GM19035 (cell line): ENCODE data around the gene ANKRD29.

ENCODE experiments used
- ATAC-seq: cut with Tn5 transposase; IDR thresholded peaks from one replicate; pipeline ENCODE4 v1.9.1; 2021; ENCODE audit not compliant: unreplicated experiment

ANKRD29 gene, protein sequence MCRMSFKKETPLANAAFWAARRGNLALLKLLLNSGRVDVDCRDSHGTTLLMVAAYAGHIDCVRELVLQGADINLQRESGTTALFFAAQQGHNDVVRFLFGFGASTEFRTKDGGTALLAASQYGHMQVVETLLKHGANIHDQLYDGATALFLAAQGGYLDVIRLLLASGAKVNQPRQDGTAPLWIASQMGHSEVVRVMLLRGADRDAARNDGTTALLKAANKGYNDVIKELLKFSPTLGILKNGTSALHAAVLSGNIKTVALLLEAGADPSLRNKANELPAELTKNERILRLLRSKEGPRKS

GRCh38 chr18:23662309-23663263, at the start of gene ANKRD29:
Gene ANKRD29 (minus strand): TSS chr18:23662911. CDS start chr18:23662730, 181 bp downstream.
- ATAC-seq = no peak

GRCh38 chr18:23712445-23712844, 49.7 kb upstream of the ANKRD29 start:
- no peak for ATAC-seq

DNA sequence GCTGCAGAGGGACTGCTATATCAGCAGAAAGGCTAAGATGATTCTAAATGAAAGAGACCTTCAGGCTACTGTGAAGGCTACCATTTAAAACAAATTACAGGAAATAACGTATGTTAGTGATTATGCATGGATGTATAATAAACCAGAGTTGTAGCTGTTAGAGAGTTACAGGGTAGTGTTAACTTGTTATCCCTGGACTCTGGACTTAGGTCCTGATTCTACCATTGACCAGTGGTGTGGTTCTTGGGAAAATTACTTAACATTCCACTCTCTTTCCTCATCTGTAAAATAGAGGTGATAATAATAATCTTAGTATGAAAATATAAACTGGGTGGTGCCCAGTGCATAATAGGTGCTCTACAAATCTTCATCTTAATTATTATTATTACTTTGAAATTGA, 48.7 kb upstream of the ANKRD29 start:
- no peak for ATAC-seq

DNA sequence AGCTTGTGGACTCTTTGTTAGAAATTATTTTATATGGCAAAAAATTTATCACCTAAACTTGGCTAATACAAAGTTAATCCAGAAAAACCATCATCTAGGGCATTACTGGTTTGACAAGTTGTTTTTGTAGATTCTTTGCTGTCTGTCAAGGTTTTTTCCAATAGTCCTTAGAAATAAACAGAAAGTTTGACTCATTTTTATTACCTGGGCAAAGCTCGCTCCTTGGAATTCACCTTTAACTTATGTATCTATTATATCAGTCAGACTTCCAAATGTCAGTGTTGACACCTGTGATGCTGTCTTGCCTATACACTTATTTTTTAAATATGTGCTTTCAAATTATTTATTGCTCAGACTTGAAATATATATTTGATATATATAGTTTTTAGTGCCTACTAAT, 48.2 kb upstream of the ANKRD29 start:
- no peak for ATAC-seq

GRCh38 chr18:23710068-23710527, 47.4 kb upstream of the ANKRD29 start:
- no peak for ATAC-seq

GRCh38 chr18:23706971-23707640, 44.4 kb upstream of the ANKRD29 start:
- ATAC-seq = no peak

DNA sequence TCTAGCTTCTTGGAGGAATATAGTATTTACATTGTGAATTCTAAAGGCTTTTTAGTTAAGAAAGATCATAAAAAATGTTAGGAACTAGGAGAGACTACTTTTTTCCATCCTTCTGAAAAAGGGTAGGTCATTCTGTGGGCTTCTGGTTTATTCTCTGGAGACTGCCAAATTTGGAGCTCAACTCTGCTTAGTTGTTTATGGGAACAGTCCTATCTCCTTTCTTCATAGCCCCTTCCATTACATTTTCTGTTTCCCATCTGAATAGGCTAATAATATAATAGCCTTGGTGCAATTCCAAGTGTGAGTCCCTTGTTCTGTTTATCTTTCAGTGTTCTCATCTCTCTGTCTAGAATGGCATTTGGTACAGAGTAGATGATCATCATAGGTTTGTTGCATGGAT, 42.1 kb upstream of the ANKRD29 start:
- ATAC-seq = no peak

- ATAC-seq = no peak
Measured at GRCh38 chr18:23703987-23704384, 41.3 kb upstream of the ANKRD29 start.

DNA sequence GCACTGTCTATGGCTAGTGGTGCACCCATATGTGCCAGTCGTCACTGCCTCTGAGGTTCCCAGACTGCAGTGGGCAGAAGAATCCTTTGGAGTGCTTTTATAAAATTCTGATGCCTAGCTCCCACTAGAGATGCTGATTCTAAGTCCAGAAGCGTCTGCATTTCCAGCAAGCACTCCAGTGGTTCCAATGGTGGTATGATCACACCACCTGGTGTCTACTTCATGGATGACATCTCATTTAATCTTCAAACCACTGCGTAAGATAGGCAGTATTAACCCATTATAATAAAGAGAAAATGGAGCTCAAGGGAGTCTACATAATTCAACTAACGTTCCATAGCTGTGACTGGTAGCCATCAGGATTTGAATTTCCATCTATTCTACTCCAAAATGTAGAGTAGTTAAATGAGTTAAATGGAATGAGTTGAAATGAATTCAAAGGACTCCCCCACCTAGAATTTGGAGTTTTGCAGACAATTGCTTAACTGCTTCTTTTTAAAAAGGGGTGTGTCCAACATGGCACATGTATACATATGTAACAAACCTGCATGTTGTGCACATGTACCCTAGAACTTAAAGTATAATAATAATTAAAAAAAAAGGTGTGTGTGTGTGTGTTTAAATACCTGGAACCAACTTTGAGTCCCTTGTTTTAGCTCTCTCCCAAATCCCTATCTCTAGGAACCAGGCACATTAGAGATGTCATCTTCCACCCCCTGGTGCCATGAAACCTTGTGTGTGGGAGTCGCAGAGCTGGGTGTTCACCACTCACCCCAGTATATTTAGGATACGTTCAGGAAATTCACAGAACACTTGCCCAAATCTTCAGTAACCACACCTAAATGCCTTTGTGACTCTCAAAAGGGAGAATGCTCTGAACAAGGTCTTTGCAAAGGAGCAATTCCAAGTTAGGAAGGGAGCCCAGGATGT, 40.6 kb upstream of the ANKRD29 start:
- ATAC-seq = no peak

GRCh38 chr18:23702606-23703005, 39.9 kb upstream of the ANKRD29 start:
- no peak for ATAC-seq

GRCh38 chr18:23701544-23702064, 38.9 kb upstream of the ANKRD29 start:
- no peak for ATAC-seq

DNA sequence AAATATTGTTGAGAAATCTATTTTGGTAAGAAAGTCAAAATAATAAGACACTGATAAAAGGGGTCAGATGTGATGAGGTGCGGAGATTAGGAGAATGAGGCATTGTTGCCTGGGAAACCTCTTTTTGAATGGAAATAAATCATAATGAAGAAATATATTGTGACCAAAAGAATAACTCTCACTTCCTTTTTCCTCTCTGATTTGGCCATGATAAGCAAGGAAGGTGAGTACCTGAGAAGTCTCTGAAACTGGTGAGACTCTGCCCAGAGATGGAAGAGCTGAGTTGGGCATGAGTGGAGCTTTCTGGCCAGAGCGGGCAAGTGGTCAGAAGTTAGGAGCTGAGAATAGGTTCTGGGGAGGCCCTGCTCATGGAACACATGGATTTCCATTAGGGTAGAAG, 38.3 kb upstream of the ANKRD29 start:
- ATAC-seq = no peak

GRCh38 chr18:23694637-23695430, 32.1 kb upstream of the ANKRD29 start:
- ATAC-seq = no peak

- no peak for ATAC-seq
Measured at GRCh38 chr18:23693846-23694245, 31.1 kb upstream of the ANKRD29 start.

GRCh38 chr18:23690505-23691068, 27.9 kb upstream of the ANKRD29 start:
- no peak for ATAC-seq

DNA sequence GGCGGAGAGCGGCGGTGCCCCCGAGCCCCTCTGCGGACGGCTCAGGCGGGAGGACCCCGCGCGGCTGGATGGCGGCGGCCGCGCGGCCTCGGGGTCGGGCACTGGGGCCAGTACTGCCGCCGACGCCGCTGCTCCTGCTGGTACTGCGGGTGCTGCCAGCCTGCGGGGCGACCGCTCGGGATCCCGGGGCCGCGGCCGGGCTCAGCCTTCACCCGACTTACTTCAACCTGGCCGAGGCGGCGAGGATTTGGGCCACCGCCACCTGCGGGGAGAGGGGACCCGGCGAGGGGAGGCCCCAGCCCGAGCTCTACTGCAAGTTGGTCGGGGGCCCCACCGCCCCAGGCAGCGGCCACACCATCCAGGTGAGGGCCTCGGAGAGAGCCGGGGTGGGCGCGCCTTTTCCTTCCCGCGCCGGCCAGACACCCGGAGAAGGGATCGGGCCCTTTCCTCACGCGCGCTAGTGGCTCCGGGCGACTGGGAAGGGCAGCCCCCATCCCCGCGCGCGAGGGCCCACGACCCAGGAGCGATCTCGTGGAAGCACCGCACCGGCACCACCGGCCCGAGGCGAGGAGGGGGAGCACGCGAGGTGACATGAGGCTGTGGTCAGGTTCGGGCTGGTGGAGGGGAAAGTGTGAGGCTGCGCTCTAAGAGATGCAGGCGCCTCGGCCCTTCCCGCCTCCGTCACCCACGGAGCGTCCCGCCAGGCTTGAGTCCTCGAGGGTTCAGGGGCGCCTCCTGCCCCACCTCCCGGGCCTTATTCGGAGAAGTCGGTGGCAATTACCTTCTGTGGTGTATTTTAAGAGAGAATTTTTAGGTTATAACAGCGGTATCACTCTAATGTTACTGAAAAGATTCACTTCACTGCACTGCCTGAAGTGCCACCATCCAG, 27.1 kb upstream of the ANKRD29 start:
- ATAC-seq = no peak

GRCh38 chr18:23689031-23689615, 26.4 kb upstream of the ANKRD29 start, which contains the start of gene LAMA3:
Gene LAMA3 (plus strand): TSS chr18:23689453. CDS start chr18:23689684, 231 bp downstream.
- no peak for ATAC-seq
